GM18868 (cell line): ENCODE results near the gene COL20A1.

Experiments
- ATAC-seq: cut with Tn5 transposase; IDR thresholded peaks from one replicate; pipeline ENCODE4 v1.9.1; 2021; ENCODE audit warnings: mild to moderate bottlenecking, moderate library complexity; ENCODE audit not compliant: unreplicated experiment

COL20A1 gene

GRCh38 chr20:63306673-63307537, 13.9 kb downstream of the COL20A1 start:
- ATAC-seq: no peak

- ATAC-seq: no peak
These were observed 14.7 kb downstream of the COL20A1 start for GRCh38 chr20:63307538-63308217.

- no peak for ATAC-seq
These were observed 15.4 kb downstream of the COL20A1 start for GRCh38 chr20:63308218-63308911.

GRCh38 chr20:63309261-63310071, 16.5 kb downstream of the COL20A1 start:
- ATAC-seq: no peak

GRCh38 chr20:63310265-63310991, 17.4 kb downstream of the COL20A1 start:
- ATAC-seq: no peak

- no peak for ATAC-seq
These were observed 18.3 kb downstream of the COL20A1 start for GRCh38 chr20:63311186-63311832.

GRCh38 chr20:63311833-63312243, 18.9 kb downstream of the COL20A1 start:
- ATAC-seq: no peak

- ATAC-seq: no peak
These were observed 19.3 kb downstream of the COL20A1 start for GRCh38 chr20:63312273-63312672.

- no peak for ATAC-seq
These were observed 19.8 kb downstream of the COL20A1 start for GRCh38 chr20:63312690-63313348.

GRCh38 chr20:63313349-63314014, 20.5 kb downstream of the COL20A1 start:
- ATAC-seq: no peak

- no peak for ATAC-seq
These were observed 21.1 kb downstream of the COL20A1 start for GRCh38 chr20:63314015-63314471.

GRCh38 chr20:63314566-63315239, 21.7 kb downstream of the COL20A1 start:
- ATAC-seq: no peak

- ATAC-seq: no peak
These were observed 22.3 kb downstream of the COL20A1 start for GRCh38 chr20:63315240-63315689.

GRCh38 chr20:63315731-63316491, 22.9 kb downstream of the COL20A1 start:
- ATAC-seq: no peak

GRCh38 chr20:63316502-63316921, 23.5 kb downstream of the COL20A1 start:
- ATAC-seq: no peak

- ATAC-seq: no peak
These were observed 24.1 kb downstream of the COL20A1 start for GRCh38 chr20:63317061-63317460.
